Tibial nerve (tissue), 4 donors: ENCODE measurements around the gene CDK6. TPM values are rescaled to one million over a fixed set of nuclear protein-coding genes. Genes with fewer than 3 reads are reported as not detected.

ENCODE experiments used
- DNase-seq, 2 donors: peaks; one replicate each; pipeline ENCODE4 v3.0.0-alpha.2; 2019; ENCODE audit warnings: low spot score in 2 of 2
- H3K27ac ChIP-seq, 4 donors: fragments of 200-600 bp; sonication (generic) in 3 of 4; one replicate each; pipeline ENCODE4 v1.5.1; 2017 to 2019; ENCODE audit warnings: mild to moderate bottlenecking in 1 of 4
- H3K27me3 ChIP-seq, 2 donors: fragments of 200-600 bp; sonication (generic) in 1 of 2; one replicate each; pipeline versions ENCODE4 v1.5.1 to v1.6.0; 2017 to 2019
- H3K36me3 ChIP-seq, 3 donors: fragments of 200-600 bp; sonication (generic); one replicate each; pipeline ENCODE4 v1.5.1; 2018 to 2019
- H3K4me1 ChIP-seq, 4 donors: fragments of 200-600 bp; sonication (generic) in 3 of 4; one replicate each; pipeline ENCODE4 v1.5.1; 2017 to 2019
- H3K4me3 ChIP-seq, 4 donors: fragments of 200-600 bp; sonication (generic) in 3 of 4; one replicate each; pipeline ENCODE4 v1.5.1; 2017 to 2019; ENCODE audit warnings: mild to moderate bottlenecking in 1 of 4, moderate library complexity in 1 of 4
- H3K9me3 ChIP-seq, 4 donors: fragments of 200-600 bp; sonication (generic) in 3 of 4; one replicate each; pipeline ENCODE4 v1.5.1; 2017 to 2019
- CTCF ChIP-seq, 5 experiments: fragments of 200-600 bp in 3 of 5; fragments of 450-650 bp in 2 of 5; sonication (generic) in 3 of 5; IDR thresholded peaks; one replicate each; pipeline ENCODE4 v1.5.1; 2016 to 2019; ENCODE audit warnings: antibody characterized with exemption in 5 of 5, mild to moderate bottlenecking in 3 of 5, moderate library complexity in 2 of 5
- EP300 ChIP-seq, 2 donors: sonication (generic); formaldehyde crosslinking; IDR thresholded peaks; one replicate each; pipeline ENCODE4 v1.6.1; 2017; ENCODE audit warnings: antibody characterized with exemption in 2 of 2, mild to moderate bottlenecking in 1 of 2
- POLR2A ChIP-seq, 2 donors: fragments of 450-650 bp; IDR thresholded peaks; one replicate each; pipeline ENCODE4 v1.6.1; 2017; ENCODE audit warnings: antibody characterized with exemption in 2 of 2, mild to moderate bottlenecking in 2 of 2, moderate library complexity in 2 of 2
- WGBS, 2 donors: methylation state at CpG; one replicate each; pipeline ENCODE4 v1.1.5; 2018; 5-methylcytosine and 5-hydroxymethylcytosine counted together
- total RNA-seq, 4 donors: library from RNA; depleted of rRNA; stranded (reverse); fragments of >200 nt; gene quantifications; one replicate each; pipeline ENCODE4 v1.1.0, GENCODE V29; 2016

The CDK6 gene
- total RNA-seq, 4 donors from 2014 or later, result 14.4 to 45.4 (median 26.6) TPM

DNA sequence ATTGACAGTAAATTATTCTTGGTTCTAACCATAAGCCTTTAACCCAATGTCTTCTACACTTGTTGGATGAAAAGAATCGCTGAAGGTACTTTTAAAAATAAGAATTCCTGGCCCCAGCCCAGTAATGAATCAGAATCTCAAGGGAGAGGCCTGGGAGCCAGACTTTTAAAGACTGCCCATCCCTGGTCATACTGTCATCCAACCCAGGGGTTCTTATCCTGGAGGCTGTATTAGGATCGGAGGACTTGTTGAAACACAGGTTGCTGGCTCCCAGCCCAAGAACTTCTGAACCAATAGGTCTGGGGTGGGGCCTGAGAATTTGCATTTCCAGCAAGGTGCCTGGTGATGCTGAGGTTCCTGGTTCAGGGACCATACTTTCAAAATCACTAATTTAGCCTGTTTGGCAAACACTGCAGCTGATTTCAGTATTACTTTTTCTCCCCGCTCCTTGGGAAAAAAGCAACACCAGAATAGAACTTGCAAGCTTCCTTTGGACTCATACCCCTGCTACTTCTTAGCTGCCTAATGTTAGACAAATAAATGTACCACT is 166.7 kb downstream of the CDK6 start:
- 72 to 75% methylated on average over 3 of the region's 3 CpGs for WGBS, 2 donors
- Histone ChIP-seq H3K4me1 (peaks cover 0 to 5% (median 0%) of the 10 kb centered on the region in 4 donors), H3K9me3 (no peaks in the 10 kb centered on the region), H3K27me3 (no peaks in the 10 kb centered on the region), H3K4me3 (no peak overlapping the region), H3K36me3 (no peaks in the 10 kb centered on the region), H3K27ac (no peak overlapping the region)
- DNase-seq, result no peak
- TF ChIP-seq CTCF (IDR thresholded peaks at IDR 0.05) (no peak), EP300 (IDR thresholded peaks at IDR 0.05) (no peak), POLR2A (IDR thresholded peaks at IDR 0.05) (no peak)

DNA sequence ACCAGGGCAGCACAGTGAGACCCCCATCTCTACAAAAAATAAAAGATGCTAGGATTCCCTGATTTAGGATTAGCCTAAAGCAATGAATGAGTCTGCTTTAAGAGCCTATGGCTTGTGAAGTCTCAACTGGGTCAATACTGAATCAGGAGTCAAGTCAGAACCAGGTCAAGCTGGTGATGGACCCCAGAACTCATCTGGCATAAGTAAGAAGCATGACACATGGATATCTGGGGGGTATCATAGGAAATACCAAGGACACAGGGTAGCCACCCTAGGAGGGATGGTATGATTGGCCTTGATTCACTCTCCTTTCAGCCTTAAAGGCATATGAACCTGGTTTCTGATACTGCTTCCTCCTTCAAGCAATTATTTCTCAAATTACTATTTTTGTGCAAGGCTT is 167.8 kb downstream of the CDK6 start:
- Histone ChIP-seq H3K27me3 (no peaks in the 10 kb centered on the region), H3K4me1 (peaks cover 0 to 9% (median 0%) of the 10 kb centered on the region in 4 donors), H3K36me3 (no peaks in the 10 kb centered on the region), H3K4me3 (no peak overlapping the region), H3K27ac (no peak overlapping the region), H3K9me3 (no peaks in the 10 kb centered on the region)
- DNase-seq, result no peak
- TF ChIP-seq EP300 (IDR thresholded peaks at IDR 0.05), result no peak
- no peak for TF ChIP-seq CTCF (IDR thresholded peaks at IDR 0.05)
- no peak for TF ChIP-seq POLR2A (IDR thresholded peaks at IDR 0.05)

GRCh38 chr7:92667816-92668535 is 168.4 kb downstream of the CDK6 start:
- H3K4me1 ChIP-seq, result peaks cover 0 to 9% (median 0%) of the 10 kb centered on the region in 4 donors
- no peaks in the 10 kb centered on the region for H3K9me3 ChIP-seq
- TF ChIP-seq POLR2A (IDR thresholded peaks at IDR 0.05) (no peak), CTCF (IDR thresholded peaks at IDR 0.05) (no peak), EP300 (IDR thresholded peaks at IDR 0.05) (no peak)
- H3K36me3 ChIP-seq, result no peaks in the 10 kb centered on the region
- DNase-seq, result no peak
- H3K27ac ChIP-seq, result no peak overlapping the region
- no peaks in the 10 kb centered on the region for H3K27me3 ChIP-seq
- WGBS, 2 donors, result 87 to 89% methylated on average over 6 of the region's 6 CpGs
- H3K4me3 ChIP-seq, result no peak overlapping the region

GRCh38 chr7:92665926-92666325 is 170.4 kb downstream of the CDK6 start:
- Histone ChIP-seq H3K36me3 (peaks cover 0 to 2% (median 0%) of the 10 kb centered on the region in 3 donors), H3K27me3 (no peaks in the 10 kb centered on the region), H3K4me1 (peaks cover 0 to 9% (median 0%) of the 10 kb centered on the region in 4 donors), H3K27ac (no peak overlapping the region), H3K4me3 (no peak overlapping the region), H3K9me3 (no peaks in the 10 kb centered on the region)
- no peak for DNase-seq
- 86 to 87% methylated on average over 2 of the region's 2 CpGs for WGBS, 2 donors
- TF ChIP-seq POLR2A (IDR thresholded peaks at IDR 0.05) (no peak), CTCF (IDR thresholded peaks at IDR 0.05) (no peak), EP300 (IDR thresholded peaks at IDR 0.05) (no peak)

- H3K36me3 ChIP-seq, result peaks cover 0 to 14% (median 0%) of the 10 kb centered on the region in 3 donors
- H3K4me1 ChIP-seq, result peaks cover 0 to 4% (median 0%) of the 10 kb centered on the region in 4 donors
- no peaks in the 10 kb centered on the region for H3K9me3 ChIP-seq
- no peak for DNase-seq
- no peaks in the 10 kb centered on the region for H3K27me3 ChIP-seq
- no peak overlapping the region for H3K27ac ChIP-seq
- TF ChIP-seq EP300 (IDR thresholded peaks at IDR 0.05) (no peak), POLR2A (IDR thresholded peaks at IDR 0.05) (no peak), CTCF (IDR thresholded peaks at IDR 0.05) (no peak)
- no peak overlapping the region for H3K4me3 ChIP-seq
- 92 to 96% methylated on average over 1 of the region's 1 CpG for WGBS, 2 donors
Measured at GRCh38 chr7:92661651-92662050, 174.7 kb downstream of the CDK6 start.
